Activated CD8-positive, alpha-beta T cell treated with anti-CD3 and anti-CD28 coated beads for 36 hours (primary cell): ENCODE measurements around the gene PEX7. TPM values are rescaled to one million over a fixed set of nuclear protein-coding genes. Genes with fewer than 3 reads are reported as not detected.
A peak's percentile ranks its signal among the peaks of the same experiment; 100 is the strongest.
"Not testable (repeated sequence)": the region's sequence is repeated elsewhere in the genome, so short reads cannot be mapped to it uniquely, and the experiment has no call there.

Source experiments
- ATAC-seq: fragments of 200-7000 bp; cut with Tn5 transposase; one replicate; pipeline ENCODE4 v1.10.0; 2021; ENCODE audit warnings: mild to moderate bottlenecking, moderate library complexity
- CTCF ChIA-PET: fragments of 350-600 bp; sonication (Branson Sonifier 250); formaldehyde crosslinking; loops from one replicate; lab custom pipeline; 2021; ENCODE audit warnings: antibody characterized with exemption; lab: Charles Lee
- POLR2A ChIA-PET: fragments of 350-600 bp; sonication (Branson Sonifier 250); formaldehyde crosslinking; loops from one replicate; lab custom pipeline; 2021; ENCODE audit warnings: antibody characterized with exemption; lab: Charles Lee
- DNase-seq: peaks from one replicate; pipeline ENCODE4 v3.0.0-alpha.2; 2020
- H3K27ac Mint-ChIP-seq: one replicate; pipeline ENCODE4 v1.8.0; 2021; ENCODE audit warnings: mild to moderate bottlenecking, mixed read lengths
- H3K27me3 Mint-ChIP-seq: one replicate; pipeline ENCODE4 v1.8.0; 2021; ENCODE audit warnings: mixed read lengths
- H3K36me3 Mint-ChIP-seq: one replicate; pipeline ENCODE4 v1.8.0; 2021; ENCODE audit warnings: low read depth, mixed read lengths
- H3K4me1 Mint-ChIP-seq: one replicate; pipeline ENCODE4 v1.8.0; 2021; ENCODE audit warnings: low read depth, mixed read lengths
- H3K4me3 Mint-ChIP-seq: one replicate; pipeline ENCODE4 v1.8.0; 2021; ENCODE audit warnings: mild to moderate bottlenecking, moderate library complexity, mixed read lengths
- H3K9me3 Mint-ChIP-seq: one replicate; pipeline ENCODE4 v1.8.0; 2021; ENCODE audit warnings: mixed read lengths
- CTCF ChIP-seq: fragments of 200-600 bp; IDR thresholded peaks from one replicate; pipeline ENCODE4 v1.8.0; 2022; ENCODE audit warnings: antibody characterized with exemption, mild to moderate bottlenecking
- intact Hi-C: fragments of 100-400 bp; cut with micrococcal nuclease; formaldehyde crosslinking; loops from one replicate; pipeline ENCODE4 v1.10.0; 2022
- total RNA-seq, 2 experiments: library from RNA; stranded (reverse); gene quantifications; one replicate each; pipeline ENCODE4 v1.2.3, GENCODE V29; 2021

The PEX7 gene
- total RNA-seq, 2 experiments from 2014 or later = 4.5 to 6.0 TPM

- peaks cover 11% of the 10 kb centered on the region for H3K9me3 Mint-ChIP-seq
- peaks cover 2% of the 10 kb centered on the region for H3K36me3 Mint-ChIP-seq
- DNase-seq (no peak), ATAC-seq (peak; percentile 27)
- no peak overlapping the region for H3K27ac Mint-ChIP-seq
- ChIA-PET CTCF (no interaction called here), POLR2A (interaction anchor here (0.6 kb wide), 2 partner anchors 59 to 206 kb away, joined by 3 read pairs; no protein-coding TSS in a partner anchor)
- TF ChIP-seq CTCF = no peak
- no peak overlapping the region for H3K4me3 Mint-ChIP-seq
- intact Hi-C loops = no loop called here
- no peaks in the 10 kb centered on the region for H3K4me1 Mint-ChIP-seq
- peaks cover 2% of the 10 kb centered on the region for H3K27me3 Mint-ChIP-seq
Measured at GRCh38 chr6:136945711-136946121, 123.3 kb downstream of the PEX7 start.

- Mint-ChIP-seq H3K36me3 (no peaks in the 10 kb centered on the region), H3K4me3 (no peak overlapping the region), H3K9me3 (peaks cover 3% of the 10 kb centered on the region), H3K27me3 (peaks cover 2% of the 10 kb centered on the region), H3K27ac (no peak overlapping the region), H3K4me1 (no peaks in the 10 kb centered on the region)
- no peak for TF ChIP-seq CTCF
- POLR2A ChIA-PET = no interaction called here
- no peak for DNase-seq
- CTCF ChIA-PET = no interaction called here
- intact Hi-C loops = no loop called here
- ATAC-seq = no peak
Measured at GRCh38 chr6:136947037-136947436, 124.6 kb downstream of the PEX7 start.

GRCh38 chr6:136949957-136950356 lies 127.6 kb downstream of the PEX7 start:
- H3K9me3 Mint-ChIP-seq, POLR2A ChIA-PET, CTCF ChIA-PET, DNase-seq, H3K4me3 Mint-ChIP-seq, intact Hi-C loops, H3K27ac Mint-ChIP-seq, H3K36me3 Mint-ChIP-seq, H3K4me1 Mint-ChIP-seq, ATAC-seq, H3K27me3 Mint-ChIP-seq: not testable (repeated sequence)

- Mint-ChIP-seq H3K36me3 (no peaks in the 10 kb centered on the region), H3K4me1 (no peaks in the 10 kb centered on the region), H3K27me3 (peaks cover 2% of the 10 kb centered on the region), H3K4me3 (no peak overlapping the region), H3K9me3 (peaks cover 3% of the 10 kb centered on the region), H3K27ac (no peak overlapping the region)
- TF ChIP-seq CTCF = no peak
- ATAC-seq (no peak), DNase-seq (no peak)
- intact Hi-C loops = no loop called here
- POLR2A ChIA-PET = no interaction called here
- CTCF ChIA-PET = interaction anchor here (1.0 kb wide), 1 partner anchor 11 kb away, joined by 3 read pairs; no protein-coding TSS in a partner anchor
Measured at GRCh38 chr6:136950436-136951126, 128.2 kb downstream of the PEX7 start.

GRCh38 chr6:136952714-136953260 lies 130.4 kb downstream of the PEX7 start:
- Mint-ChIP-seq H3K4me1 (peaks cover 7% of the 10 kb centered on the region), H3K27me3 (peaks cover 2% of the 10 kb centered on the region), H3K9me3 (peaks cover 3% of the 10 kb centered on the region), H3K27ac (no peak overlapping the region), H3K4me3 (no peak overlapping the region), H3K36me3 (no peaks in the 10 kb centered on the region)
- DNase-seq (no peak), ATAC-seq (no peak)
- POLR2A ChIA-PET = no interaction called here
- CTCF ChIA-PET = no interaction called here
- intact Hi-C loops = no loop called here
- TF ChIP-seq CTCF = no peak
